Gastrocnemius medialis (tissue), 4 donors: ENCODE data around the gene MAPK8IP3. TPM values are rescaled to one million over a fixed set of nuclear protein-coding genes. Genes with fewer than 3 reads are reported as not detected.

Source experiments
- ATAC-seq, 2 donors: fragments of 150-250 bp; one replicate each; pipeline ENCODE4 v1.9.1; 2016
- DNase-seq, 2 donors: peaks; one replicate each; pipeline ENCODE4 v3.0.0-alpha.2; 2019
- H3K27ac ChIP-seq, 4 donors: fragments of 200-600 bp; sonication (generic); 1 replicate in 1 of 4; 2 replicates in 3 of 4; pipeline ENCODE4 v1.5.1; 2016 to 2018; ENCODE audit warnings: mild to moderate bottlenecking in 2 of 4, moderate library complexity in 1 of 4
- H3K27me3 ChIP-seq, 3 donors: fragments of 200-600 bp; sonication (generic) in 2 of 3; 1 replicate in 1 of 3; 2 replicates in 2 of 3; pipeline versions ENCODE4 v1.5.1 to v1.6.0; 2016 to 2019; ENCODE audit warnings: mild to moderate bottlenecking in 1 of 3, moderate library complexity in 1 of 3
- H3K36me3 ChIP-seq, 2 donors: fragments of 200-600 bp; sonication (generic) in 1 of 2; one replicate each; pipeline ENCODE4 v1.5.1; 2017 to 2018
- H3K4me1 ChIP-seq, 2 donors: fragments of 200-600 bp; sonication (generic) in 1 of 2; one replicate each; pipeline ENCODE4 v1.5.1; 2016 to 2017; ENCODE audit warnings: mild to moderate bottlenecking in 2 of 2
- H3K4me3 ChIP-seq, 4 donors: fragments of 200-600 bp; sonication (generic) in 3 of 4; 1 replicate in 1 of 4; 2 replicates in 3 of 4; pipeline ENCODE4 v1.5.1; 2016 to 2019; ENCODE audit warnings: mild to moderate bottlenecking in 2 of 4
- H3K9me3 ChIP-seq, 3 donors: fragments of 200-600 bp; sonication (generic) in 2 of 3; 1 replicate in 1 of 3; 2 replicates in 2 of 3; pipeline ENCODE4 v1.5.1; 2016 to 2019
- POLR2A ChIP-seq, 2 donors: fragments of 450-650 bp; IDR thresholded peaks; one replicate each; pipeline ENCODE4 v1.6.1; 2017; ENCODE audit warnings: antibody characterized with exemption in 2 of 2, mild to moderate bottlenecking in 2 of 2, moderate library complexity in 2 of 2
- in situ Hi-C, 4 donors: fragments of 200-750 bp; cut with MboI; loops; one replicate each; pipeline versions ENCODE4 v1.15.0 to v1.8.0; 2017; ENCODE audit warnings: low sequenced_read_pairs in 4 of 4
- intact Hi-C: fragments of 100-400 bp; cut with DNase I; formaldehyde crosslinking; loops from one replicate; pipeline ENCODE4 v1.15.1; 2023; ENCODE audit warnings: low total_unique reads
- total RNA-seq, 4 donors: library from RNA; depleted of rRNA; stranded (reverse); fragments of >200 nt; gene quantifications; one replicate each; pipeline versions ENCODE4 v1.1.0 to v1.2.3, GENCODE V29; 2016
- TF ChIP-seq, protein P1 (sequence below), 5 experiments: fragments of 450-650 bp in 3 of 5; fragments of 200-600 bp in 2 of 5; sonication (generic) in 2 of 5; IDR thresholded peaks in 4 of 5; conservative IDR thresholded peaks in 1 of 5; 1 replicate in 4 of 5; 2 replicates in 1 of 5; pipeline ENCODE4 v1.5.1; 2016 to 2019; ENCODE audit warnings: antibody characterized with exemption in 5 of 5, mild to moderate bottlenecking in 3 of 5, moderate library complexity in 3 of 5

The MAPK8IP3 gene
- total RNA-seq, 4 donors from 2014 or later = 6.5 to 22.6 (median 13.9) TPM

DNA sequence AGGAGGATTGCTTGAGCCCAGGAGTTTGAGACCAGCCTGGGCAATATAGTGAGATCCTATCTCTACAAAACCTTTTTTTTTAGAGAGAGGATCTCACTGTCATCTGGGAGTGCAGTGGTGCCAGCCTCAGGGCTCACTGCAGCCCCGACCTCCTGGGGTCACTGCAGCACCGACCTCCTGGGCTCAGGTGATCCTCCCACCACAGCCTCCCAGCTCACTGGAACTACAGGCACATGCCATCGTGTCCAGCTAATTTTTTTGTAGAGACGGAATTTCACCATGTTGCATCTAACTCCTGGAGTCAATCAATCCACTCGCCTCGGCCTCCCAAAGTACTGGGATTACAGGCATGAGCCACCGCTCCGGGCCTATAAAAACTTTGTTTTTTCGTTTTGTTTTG lies 15.4 kb downstream of the MAPK8IP3 start:
- peaks cover 26 to 36% of the 10 kb centered on the region in 2 donors for H3K4me1 ChIP-seq
- peaks cover 0 to 13% of the 10 kb centered on the region in 2 donors for H3K36me3 ChIP-seq
- DNase-seq = no peak
- H3K27me3 ChIP-seq = no peaks in the 10 kb centered on the region
- in situ Hi-C loops (no loop called here), intact Hi-C loops (no loop called here)
- no peaks in the 10 kb centered on the region for H3K9me3 ChIP-seq
- no peak overlapping the region for H3K4me3 ChIP-seq
- ATAC-seq = no peak
- TF ChIP-seq POLR2A (IDR thresholded peaks at IDR 0.05) = no peak
- TF ChIP-seq, protein P1, sequence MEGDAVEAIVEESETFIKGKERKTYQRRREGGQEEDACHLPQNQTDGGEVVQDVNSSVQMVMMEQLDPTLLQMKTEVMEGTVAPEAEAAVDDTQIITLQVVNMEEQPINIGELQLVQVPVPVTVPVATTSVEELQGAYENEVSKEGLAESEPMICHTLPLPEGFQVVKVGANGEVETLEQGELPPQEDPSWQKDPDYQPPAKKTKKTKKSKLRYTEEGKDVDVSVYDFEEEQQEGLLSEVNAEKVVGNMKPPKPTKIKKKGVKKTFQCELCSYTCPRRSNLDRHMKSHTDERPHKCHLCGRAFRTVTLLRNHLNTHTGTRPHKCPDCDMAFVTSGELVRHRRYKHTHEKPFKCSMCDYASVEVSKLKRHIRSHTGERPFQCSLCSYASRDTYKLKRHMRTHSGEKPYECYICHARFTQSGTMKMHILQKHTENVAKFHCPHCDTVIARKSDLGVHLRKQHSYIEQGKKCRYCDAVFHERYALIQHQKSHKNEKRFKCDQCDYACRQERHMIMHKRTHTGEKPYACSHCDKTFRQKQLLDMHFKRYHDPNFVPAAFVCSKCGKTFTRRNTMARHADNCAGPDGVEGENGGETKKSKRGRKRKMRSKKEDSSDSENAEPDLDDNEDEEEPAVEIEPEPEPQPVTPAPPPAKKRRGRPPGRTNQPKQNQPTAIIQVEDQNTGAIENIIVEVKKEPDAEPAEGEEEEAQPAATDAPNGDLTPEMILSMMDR (IDR thresholded peaks at IDR 0.05 in 4 of 5, conservative IDR thresholded peaks at IDR 0.05 in 1 of 5) = no peak
- peak overlapping the region in 3 of 4 donors; percentile 75 to 78 (median 78) for H3K27ac ChIP-seq

- no peak for TF ChIP-seq POLR2A (IDR thresholded peaks at IDR 0.05)
- TF ChIP-seq, protein P1 (IDR thresholded peaks at IDR 0.05 in 4 of 5, conservative IDR thresholded peaks at IDR 0.05 in 1 of 5) = peak; percentile 46 to 83 (median 68)
- Histone ChIP-seq H3K4me1 (peaks cover 23 to 36% of the 10 kb centered on the region in 2 donors), H3K4me3 (no peak overlapping the region), H3K9me3 (no peaks in the 10 kb centered on the region), H3K27ac (peak overlapping the region; percentile 75 to 78 (median 78)), H3K27me3 (no peaks in the 10 kb centered on the region), H3K36me3 (peaks cover 0 to 33% of the 10 kb centered on the region in 2 donors)
- ATAC-seq (peak; percentile 43 to 70), DNase-seq (no peak)
- intact Hi-C loops (no loop called here), in situ Hi-C loops (no loop called here)
Observed at GRCh38 chr16:1723450-1724147, 17.6 kb downstream of the MAPK8IP3 start.

DNA sequence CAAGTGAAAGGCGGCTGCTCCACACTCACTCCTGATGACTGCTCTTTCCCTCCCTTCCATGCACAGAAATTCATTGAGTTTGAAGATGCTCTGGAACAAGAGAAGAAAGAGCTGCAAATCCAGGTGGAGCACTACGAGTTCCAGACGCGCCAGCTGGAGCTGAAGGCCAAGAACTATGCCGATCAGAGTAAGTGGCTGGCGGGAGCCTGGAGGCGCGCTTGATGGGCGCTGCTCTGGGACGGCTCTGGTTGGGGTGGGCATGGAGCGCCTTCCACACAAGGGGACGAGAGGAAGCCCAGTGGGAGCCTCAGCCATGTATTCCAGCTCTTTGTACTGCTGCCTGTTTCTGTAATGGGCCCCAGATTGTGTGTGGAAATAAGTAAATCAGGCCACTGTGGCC lies 18.5 kb downstream of the MAPK8IP3 start:
- in situ Hi-C loops (no loop called here), intact Hi-C loops (no loop called here)
- H3K9me3 ChIP-seq = no peaks in the 10 kb centered on the region
- no peak overlapping the region for H3K27ac ChIP-seq
- no peak overlapping the region for H3K4me3 ChIP-seq
- H3K4me1 ChIP-seq = peaks cover 19 to 32% of the 10 kb centered on the region in 2 donors
- TF ChIP-seq, protein P1 (IDR thresholded peaks at IDR 0.05 in 4 of 5, conservative IDR thresholded peaks at IDR 0.05 in 1 of 5) = no peak
- no peak for TF ChIP-seq POLR2A (IDR thresholded peaks at IDR 0.05)
- H3K27me3 ChIP-seq = no peaks in the 10 kb centered on the region
- peaks cover 0 to 41% of the 10 kb centered on the region in 2 donors for H3K36me3 ChIP-seq
- no peak for DNase-seq
- ATAC-seq = no peak

- Histone ChIP-seq H3K27me3 (no peaks in the 10 kb centered on the region), H3K27ac (no peak overlapping the region), H3K4me1 (peaks cover 18 to 20% of the 10 kb centered on the region in 2 donors), H3K9me3 (no peaks in the 10 kb centered on the region), H3K4me3 (no peak overlapping the region), H3K36me3 (peaks cover 0 to 41% of the 10 kb centered on the region in 2 donors)
- DNase-seq (no peak), ATAC-seq (no peak)
- TF ChIP-seq, protein P1 (IDR thresholded peaks at IDR 0.05 in 4 of 5, conservative IDR thresholded peaks at IDR 0.05 in 1 of 5) = no peak
- TF ChIP-seq POLR2A (IDR thresholded peaks at IDR 0.05) = no peak
- intact Hi-C loops (no loop called here), in situ Hi-C loops (no loop called here)
Observed at GRCh38 chr16:1726661-1727502, 20.9 kb downstream of the MAPK8IP3 start.
